SK-N-SH (cell line): ENCODE measurements around the gene ABCC3. TPM values are rescaled to one million over a fixed set of nuclear protein-coding genes. Genes with fewer than 3 reads are reported as not detected.

ENCODE experiments used
- CTCF ChIA-PET: fragments of 300-600, 350-600 bp; formaldehyde crosslinking; extraction: SDS; loops from one replicate; lab custom pipeline; 2021; lab: Yijun Ruan, JAX
- POLR2A ChIA-PET: fragments of 350-600 bp; sonication (Branson Sonifier 250); formaldehyde crosslinking; extraction: SDS; loops from one replicate; lab custom pipeline; 2020; ENCODE audit warnings: antibody characterized with exemption, inconsistent platforms; lab: Yijun Ruan, JAX
- DNase-seq: peaks from one replicate; pipeline ENCODE4 v3.0.0; 2012
- H2AFZ ChIP-seq: fragments of 200-600 bp; sonication (generic); 2 replicates; pipeline ENCODE4 v1.8.1; 2016; ENCODE audit warnings: antibody characterized with exemption, mild to moderate bottlenecking, low read depth
- H3F3A ChIP-seq: fragments of 200-600 bp; sonication (generic); replicated peaks from 2 replicates; pipeline ENCODE3; 2016; ENCODE audit warnings: antibody characterized with exemption, mild to moderate bottlenecking; ENCODE audit not compliant: insufficient read depth
- H3K27ac ChIP-seq, 2 experiments: fragments of 200-500 bp in 1 of 2; fragments of 200-600 bp in 1 of 2; sonication (Bioruptor generic) in 1 of 2; sonication (generic), shearing (Covaris generic) in 1 of 2; 2 replicates each; pipeline versions ENCODE4 v1.5.1 to v1.6.1; 2014 to 2016; ENCODE audit warnings: low read depth in 2 of 2, inconsistent platforms in 1 of 2, low read length in 1 of 2, mild to moderate bottlenecking in 1 of 2, mixed read lengths in 1 of 2
- H3K27me3 ChIP-seq: fragments of 200-600 bp; sonication (generic), shearing (Covaris generic); 2 replicates; pipeline ENCODE4 v1.6.1; 2016; ENCODE audit warnings: mixed run types; ENCODE audit not compliant: insufficient read depth
- H3K36me3 ChIP-seq, 2 experiments: fragments of 200-500 bp in 1 of 2; fragments of 200-600 bp in 1 of 2; sonication (Bioruptor generic) in 1 of 2; sonication (generic) in 1 of 2; replicated peaks in 1 of 2; 2 replicates each; pipeline versions ENCODE3 to v1.5.1; 2014 to 2016; ENCODE audit warnings: low read length in 1 of 2, mild to moderate bottlenecking in 1 of 2; ENCODE audit not compliant: insufficient read depth in 2 of 2, control insufficient read depth in 1 of 2
- H3K4me1 ChIP-seq, 2 experiments: fragments of 200-500 bp in 1 of 2; fragments of 200-600 bp in 1 of 2; sonication (Bioruptor generic) in 1 of 2; sonication (generic), shearing (Covaris generic) in 1 of 2; 2 replicates each; pipeline versions ENCODE4 v1.5.1 to v1.6.1; 2014 to 2016; ENCODE audit warnings: low read depth in 1 of 2, low read length in 1 of 2, mixed run types in 1 of 2; ENCODE audit not compliant: insufficient read depth in 2 of 2, control insufficient read depth in 1 of 2
- H3K4me2 ChIP-seq: fragments of 200-600 bp; sonication (generic), shearing (Covaris generic); 2 replicates; pipeline ENCODE4 v1.6.1; 2017; ENCODE audit warnings: mixed run types
- H3K4me3 ChIP-seq, 2 experiments: fragments of 200-500 bp in 1 of 2; fragments of 200-600 bp in 1 of 2; sonication (Bioruptor generic) in 1 of 2; sonication (generic), shearing (Covaris generic) in 1 of 2; 2 replicates each; pipeline versions ENCODE4 v1.5.1 to v1.8.1; 2014 to 2016; ENCODE audit warnings: low read depth in 2 of 2, inconsistent platforms in 1 of 2, low read length in 1 of 2, mild to moderate bottlenecking in 1 of 2, mixed read lengths in 1 of 2, moderate library complexity in 1 of 2
- H3K79me2 ChIP-seq: fragments of 200-600 bp; sonication (generic); 2 replicates; pipeline ENCODE4 v1.8.1; 2017; ENCODE audit warnings: mild to moderate bottlenecking; ENCODE audit not compliant: insufficient read depth
- H3K9ac ChIP-seq: fragments of 200-600 bp; sonication (generic); 2 replicates; pipeline ENCODE4 v1.6.1; 2017; ENCODE audit warnings: mixed run types
- H3K9me2 ChIP-seq: fragments of 200-600 bp; sonication (generic); 2 replicates; pipeline ENCODE4 v1.6.1; 2017; ENCODE audit warnings: mixed run types
- H3K9me3 ChIP-seq: fragments of 200-600 bp; sonication (generic); 2 replicates; pipeline ENCODE4 v1.6.1; 2017; ENCODE audit warnings: mixed run types, mild to moderate bottlenecking, moderate library complexity
- H4K20me1 ChIP-seq: fragments of 200-600 bp; sonication (generic); 2 replicates; pipeline ENCODE4 v1.6.1; 2017; ENCODE audit warnings: mild to moderate bottlenecking, mixed run types; ENCODE audit not compliant: insufficient read depth
- CHD2 ChIP-seq: fragments of 150-350 bp; IDR thresholded peaks from 2 replicates; pipeline ENCODE4 v1.6.1; 2018; ENCODE audit warnings: low read length; ENCODE audit not compliant: partially characterized antibody
- ELF1 ChIP-seq: IDR thresholded peaks from 2 replicates; pipeline ENCODE4 v1.4.0; 2012
- EZH2phosphoT487 ChIP-seq: fragments of 200-600 bp; sonication (generic); IDR thresholded peaks from 2 replicates; pipeline ENCODE4 v1.6.1; 2017; ENCODE audit warnings: low read depth, mixed run types, mild to moderate bottlenecking, antibody characterized with exemption, moderate library complexity, borderline replicate concordance
- FOSL2 ChIP-seq: IDR thresholded peaks from 2 replicates; pipeline ENCODE4 v1.4.0; 2012; ENCODE audit warnings: low read depth, mild to moderate bottlenecking, moderate library complexity, borderline replicate concordance
- FOXJ3 ChIP-seq: sonication (generic); formaldehyde crosslinking; IDR thresholded peaks from 2 replicates; pipeline ENCODE4 v1.5.1; 2020; ENCODE audit warnings: mild to moderate bottlenecking, missing genetic modification reagents
- FOXM1 ChIP-seq: IDR thresholded peaks from 2 replicates; pipeline ENCODE4 v1.4.0; 2012; ENCODE audit warnings: low read depth, mild to moderate bottlenecking
- GATA2 ChIP-seq: sonication (generic); formaldehyde crosslinking; IDR thresholded peaks from 2 replicates; pipeline ENCODE4 v1.5.0; 2020; ENCODE audit warnings: mild to moderate bottlenecking, missing genetic modification reagents
- MAX ChIP-seq: IDR thresholded peaks from 2 replicates; pipeline ENCODE4 v1.4.0; 2012; ENCODE audit warnings: low read depth
- SMC3 ChIP-seq: IDR thresholded peaks from 2 replicates; pipeline ENCODE4 v1.6.1; 2012; ENCODE audit warnings: low read depth, low read length, improper control_type of control experiment
- TEAD4 ChIP-seq: IDR thresholded peaks from 2 replicates; pipeline ENCODE4 v1.4.0; 2012; ENCODE audit warnings: mild to moderate bottlenecking, borderline replicate concordance; ENCODE audit not compliant: insufficient read depth
- WGBS: methylation state at CpG from one replicate; pipeline ENCODE4 v1.1.6; 2017; ENCODE audit warnings: low lambda C conversion rate; 5-methylcytosine and 5-hydroxymethylcytosine counted together
- polyA plus RNA-seq, 3 experiments: library from polyadenylated mRNA; depleted of rRNA; stranded (reverse); fragments of >200 nt; gene quantifications; 2 replicates each; pipeline ENCODE4 v1.2.3, GENCODE V29; 2012
- TF ChIP-seq, protein P1 (sequence below): fragments of 150-350 bp; IDR thresholded peaks from 2 replicates; pipeline ENCODE4 v1.6.1; 2016; ENCODE audit warnings: mild to moderate bottlenecking, low read depth, low read length
- TF ChIP-seq, protein P2 (sequence below): IDR thresholded peaks from 2 replicates; pipeline ENCODE4; 2012

The ABCC3 gene
- polyA plus RNA-seq, 1 of the 3 experiments (the other 2 are of a cell fraction): 185 TPM

- no peak for DNase-seq
- ChIA-PET POLR2A (no interaction called here), CTCF (interaction anchor here (0.9 to 13.1 kb wide), 4 partner anchors 10 to 122 kb away, joined by 3 to 130 read pairs (median 18); no protein-coding TSS in a partner anchor)
- Histone ChIP-seq H3K4me1 (peaks cover 10 to 31% of the 10 kb centered on the region in 2 experiments; a peak in 3 of 4 replicates), H3K27ac (no peak overlapping the region), H3K9ac (no peak overlapping the region), H3K9me3 (no peaks in the 10 kb centered on the region), H3K36me3 (peaks cover 10 to 21% of the 10 kb centered on the region in 2 experiments), H3K4me3 (no peak overlapping the region), H3F3A (peaks cover 15% of the 10 kb centered on the region), H3K79me2 (no peaks in the 10 kb centered on the region), H3K27me3 (no peaks in the 10 kb centered on the region), H3K4me2 (no peak overlapping the region), H2AFZ (no peak overlapping the region), H3K9me2 (no peaks in the 10 kb centered on the region), H4K20me1 (no peaks in the 10 kb centered on the region)
- TF ChIP-seq MAX (no peak), TEAD4 (no peak), SMC3 (no peak)
- 97% methylated on average over 5 of the region's 5 CpGs for WGBS
Observed at GRCh38 chr17:50672071-50672470, 37.4 kb downstream of the ABCC3 start.

DNA sequence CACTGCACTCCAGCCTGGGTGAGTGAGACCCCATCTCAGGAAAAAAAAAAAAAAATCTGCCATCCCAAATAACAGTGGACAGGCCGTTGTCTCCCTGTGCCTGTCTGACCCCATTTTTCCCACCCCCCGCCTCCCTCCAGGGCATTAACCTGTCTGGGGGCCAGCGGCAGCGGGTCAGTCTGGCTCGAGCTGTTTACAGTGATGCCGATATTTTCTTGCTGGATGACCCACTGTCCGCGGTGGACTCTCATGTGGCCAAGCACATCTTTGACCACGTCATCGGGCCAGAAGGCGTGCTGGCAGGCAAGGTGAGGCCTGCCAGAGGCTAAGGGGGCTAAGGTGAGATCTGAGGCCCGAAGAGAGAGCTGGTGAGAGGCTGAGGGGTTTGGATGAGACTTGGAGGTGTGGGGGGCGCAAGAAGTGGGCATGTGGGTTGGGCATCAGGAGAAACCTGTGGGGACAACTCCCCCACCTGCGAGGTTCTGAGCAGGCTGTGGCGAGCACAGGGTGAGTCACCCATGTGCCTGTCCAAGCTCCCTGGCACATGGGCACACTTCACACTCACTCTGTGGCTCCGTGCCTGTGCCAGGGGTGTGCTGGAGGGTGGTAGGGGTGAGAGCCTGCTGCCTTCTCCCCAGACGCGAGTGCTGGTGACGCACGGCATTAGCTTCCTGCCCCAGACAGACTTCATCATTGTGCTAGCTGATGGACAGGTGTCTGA is 38.3 kb downstream of the ABCC3 start:
- 79% methylated on average over 17 of the region's 20 CpGs for WGBS

More for the DNA sequence above, 38.3 kb downstream of the ABCC3 start:
- H3K9me3 ChIP-seq: no peaks in the 10 kb centered on the region
- POLR2A ChIA-PET: no interaction called here
- peaks cover 18 to 24% of the 10 kb centered on the region in 2 experiments for H3K36me3 ChIP-seq
- no peaks in the 10 kb centered on the region for H3K79me2 ChIP-seq
- TF ChIP-seq ELF1 (no peak), FOXJ3 (CRISPR knock-in tag) (no peak), CHD2 (no peak), MAX (0 out of 2 replicates have a peak, but pooled peaks have one; percentile 22), EZH2phosphoT487 (no peak), TEAD4 (no peak), FOXM1 (no peak), FOSL2 (peak; percentile 45; the same call in 1 of the 2 replicates), GATA2 (CRISPR knock-in tag) (no peak)
- TF ChIP-seq, protein P1, sequence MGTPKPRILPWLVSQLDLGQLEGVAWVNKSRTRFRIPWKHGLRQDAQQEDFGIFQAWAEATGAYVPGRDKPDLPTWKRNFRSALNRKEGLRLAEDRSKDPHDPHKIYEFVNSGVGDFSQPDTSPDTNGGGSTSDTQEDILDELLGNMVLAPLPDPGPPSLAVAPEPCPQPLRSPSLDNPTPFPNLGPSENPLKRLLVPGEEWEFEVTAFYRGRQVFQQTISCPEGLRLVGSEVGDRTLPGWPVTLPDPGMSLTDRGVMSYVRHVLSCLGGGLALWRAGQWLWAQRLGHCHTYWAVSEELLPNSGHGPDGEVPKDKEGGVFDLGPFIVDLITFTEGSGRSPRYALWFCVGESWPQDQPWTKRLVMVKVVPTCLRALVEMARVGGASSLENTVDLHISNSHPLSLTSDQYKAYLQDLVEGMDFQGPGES: no peak
- TF ChIP-seq, protein P2, sequence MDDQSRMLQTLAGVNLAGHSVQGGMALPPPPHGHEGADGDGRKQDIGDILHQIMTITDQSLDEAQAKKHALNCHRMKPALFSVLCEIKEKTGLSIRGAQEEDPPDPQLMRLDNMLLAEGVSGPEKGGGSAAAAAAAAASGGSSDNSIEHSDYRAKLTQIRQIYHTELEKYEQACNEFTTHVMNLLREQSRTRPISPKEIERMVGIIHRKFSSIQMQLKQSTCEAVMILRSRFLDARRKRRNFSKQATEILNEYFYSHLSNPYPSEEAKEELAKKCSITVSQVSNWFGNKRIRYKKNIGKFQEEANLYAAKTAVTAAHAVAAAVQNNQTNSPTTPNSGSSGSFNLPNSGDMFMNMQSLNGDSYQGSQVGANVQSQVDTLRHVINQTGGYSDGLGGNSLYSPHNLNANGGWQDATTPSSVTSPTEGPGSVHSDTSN: peak; percentile 49
- CTCF ChIA-PET: interaction anchor here (0.9 to 13.1 kb wide), 9 partner anchors 9 to 126 kb away, joined by 3 to 130 read pairs (median 4); no protein-coding TSS in a partner anchor
- no peaks in the 10 kb centered on the region for H3K27me3 ChIP-seq
- H3K4me1 ChIP-seq: peaks cover 10 to 26% of the 10 kb centered on the region in 2 experiments; a peak in 3 of 4 replicates
- no peak overlapping the region for H3K4me3 ChIP-seq
- no peaks in the 10 kb centered on the region for H3K9me2 ChIP-seq
- peaks cover 17% of the 10 kb centered on the region for H3F3A ChIP-seq
- H3K9ac ChIP-seq: no peak overlapping the region
- no peak overlapping the region for H2AFZ ChIP-seq
- no peak overlapping the region for H3K27ac ChIP-seq
- H4K20me1 ChIP-seq: no peaks in the 10 kb centered on the region
- DNase-seq: no peak
- no peak overlapping the region for H3K4me2 ChIP-seq
